Measurements from ENCODE around the gene NCOA5. TPM values are rescaled to one million over a fixed set of nuclear protein-coding genes. Genes with fewer than 3 reads are reported as not detected.

The NCOA5 gene
- total RNA-seq, 1 experiment from 2014 or later, result 15.9 TPM

DNA sequence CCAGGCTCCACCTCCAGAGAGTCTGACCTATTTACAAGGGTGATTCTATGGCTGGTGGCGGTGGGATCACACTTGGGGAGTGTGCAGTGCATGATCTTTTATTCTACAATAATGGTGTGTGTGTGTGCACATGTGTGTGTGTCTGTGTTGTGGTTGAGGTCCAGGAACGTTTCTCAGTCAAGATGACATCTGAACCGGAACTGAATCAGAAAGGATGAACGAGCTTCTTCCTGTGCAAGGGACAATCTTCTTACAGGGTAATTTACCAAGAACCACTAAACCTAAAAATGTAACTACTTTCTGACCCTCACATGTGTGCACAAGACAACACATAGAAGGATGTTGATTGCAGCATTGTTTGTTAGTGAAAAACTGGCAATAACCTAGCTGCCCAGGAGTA is 72.5 kb downstream of the NCOA5 start:
- in situ Hi-C loops (cut with HindIII; ENCODE audit: low pct_unique_long_range_greater_than_20kb, low sequenced_read_pairs), result no loop called here
- no peak for DNase-seq (ENCODE audit: low read depth, low spot score)

DNA sequence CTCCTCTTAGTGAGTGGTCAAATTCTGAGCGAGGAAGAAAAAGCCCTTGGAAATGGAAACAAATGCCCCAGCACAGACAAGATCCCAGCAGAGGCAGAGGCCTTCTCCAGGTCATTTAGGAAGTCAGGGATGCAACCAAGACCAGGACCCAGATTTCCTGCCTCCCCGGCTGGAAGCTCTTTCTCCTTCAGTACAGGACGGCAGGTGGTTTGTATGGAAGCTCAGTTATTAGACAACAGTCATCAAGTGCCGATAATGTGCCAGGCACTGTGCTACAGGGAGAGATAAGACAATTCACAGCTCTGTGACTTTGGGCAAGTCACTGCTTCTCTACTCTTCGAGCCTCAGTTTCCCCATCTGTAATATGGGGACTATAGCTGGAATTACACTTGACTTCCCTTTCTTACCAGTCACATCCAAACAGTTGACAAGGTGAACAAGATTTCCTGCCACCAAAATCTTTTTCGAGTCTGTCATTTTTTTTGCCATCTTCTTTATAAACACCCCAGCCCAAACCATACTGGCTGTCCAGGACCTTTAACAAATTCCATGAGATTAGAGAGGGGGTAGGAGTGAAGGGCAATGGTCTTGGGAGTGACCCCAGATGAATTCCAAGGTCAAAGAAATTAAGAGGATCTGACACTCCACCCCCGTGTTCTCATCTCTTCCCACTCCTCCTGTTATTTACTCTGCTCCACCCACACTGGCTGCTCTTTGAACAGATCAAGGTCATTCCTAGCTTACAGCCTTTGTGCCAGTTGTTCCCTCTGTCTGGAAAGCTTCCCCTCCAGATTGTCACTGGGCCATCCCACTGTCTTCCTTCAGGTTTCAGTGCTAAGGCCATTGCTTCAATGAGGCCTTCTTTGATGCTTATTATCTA is 75.0 kb downstream of the NCOA5 start:
- in situ Hi-C loops (cut with HindIII; ENCODE audit: low pct_unique_long_range_greater_than_20kb, low sequenced_read_pairs), result no loop called here
- DNase-seq (ENCODE audit: low read depth, low spot score), result no peak

DNA sequence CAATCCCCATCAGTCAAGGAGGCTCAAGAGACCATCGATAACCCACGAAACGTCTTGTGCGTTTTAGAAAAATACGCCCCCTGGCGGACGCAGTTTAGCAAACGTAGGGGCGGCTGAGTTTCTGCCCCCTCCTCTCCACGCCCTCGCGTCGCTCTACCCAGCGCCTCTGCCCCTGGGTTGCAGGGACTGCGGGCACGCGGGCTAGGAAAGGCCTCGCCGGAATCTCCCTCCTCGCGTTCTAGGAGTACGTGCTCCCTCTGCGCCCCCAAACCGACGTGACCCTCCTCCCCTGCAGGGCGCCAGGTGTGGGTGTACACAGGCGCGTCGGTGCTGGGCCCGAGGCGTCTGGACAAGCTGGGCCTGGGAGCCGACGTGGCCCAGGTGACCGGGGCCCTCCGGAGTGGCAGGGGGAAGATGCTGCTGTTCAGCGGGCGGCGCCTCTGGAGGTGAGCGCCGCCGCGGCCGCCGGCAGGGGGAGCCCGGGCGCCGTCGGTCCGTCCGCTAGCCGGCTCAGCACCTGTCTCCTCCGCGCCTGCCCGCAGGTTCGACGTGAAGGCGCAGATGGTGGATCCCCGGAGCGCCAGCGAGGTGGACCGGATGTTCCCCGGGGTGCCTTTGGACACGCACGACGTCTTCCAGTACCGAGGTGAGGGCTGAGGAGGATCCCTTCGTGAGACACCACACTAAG is 75.8 kb downstream of the NCOA5 start:
- DNase-seq (ENCODE audit: low read depth, low spot score), result peak; percentile 65
- in situ Hi-C loops (cut with HindIII; ENCODE audit: low pct_unique_long_range_greater_than_20kb, low sequenced_read_pairs), result no loop called here

DNA sequence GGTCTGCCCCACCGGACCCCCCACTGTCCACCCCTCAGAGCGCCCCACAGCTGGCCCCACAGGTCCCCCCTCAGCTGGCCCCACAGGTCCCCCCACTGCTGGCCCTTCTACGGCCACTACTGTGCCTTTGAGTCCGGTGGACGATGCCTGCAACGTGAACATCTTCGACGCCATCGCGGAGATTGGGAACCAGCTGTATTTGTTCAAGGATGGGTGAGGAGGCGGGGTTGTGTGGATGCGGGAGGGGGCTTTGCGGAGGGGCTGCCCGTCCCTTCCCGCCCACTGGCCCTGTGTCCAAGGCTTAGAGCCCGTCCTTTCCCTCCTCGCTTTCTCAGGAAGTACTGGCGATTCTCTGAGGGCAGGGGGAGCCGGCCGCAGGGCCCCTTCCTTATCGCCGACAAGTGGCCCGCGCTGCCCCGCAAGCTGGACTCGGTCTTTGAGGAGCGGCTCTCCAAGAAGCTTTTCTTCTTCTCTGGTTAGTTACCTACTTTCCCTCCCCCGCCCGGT is 76.4 kb downstream of the NCOA5 start:
- in situ Hi-C loops (cut with HindIII; ENCODE audit: low pct_unique_long_range_greater_than_20kb, low sequenced_read_pairs), result no loop called here
- no peak for DNase-seq (ENCODE audit: low read depth, low spot score)

DNA sequence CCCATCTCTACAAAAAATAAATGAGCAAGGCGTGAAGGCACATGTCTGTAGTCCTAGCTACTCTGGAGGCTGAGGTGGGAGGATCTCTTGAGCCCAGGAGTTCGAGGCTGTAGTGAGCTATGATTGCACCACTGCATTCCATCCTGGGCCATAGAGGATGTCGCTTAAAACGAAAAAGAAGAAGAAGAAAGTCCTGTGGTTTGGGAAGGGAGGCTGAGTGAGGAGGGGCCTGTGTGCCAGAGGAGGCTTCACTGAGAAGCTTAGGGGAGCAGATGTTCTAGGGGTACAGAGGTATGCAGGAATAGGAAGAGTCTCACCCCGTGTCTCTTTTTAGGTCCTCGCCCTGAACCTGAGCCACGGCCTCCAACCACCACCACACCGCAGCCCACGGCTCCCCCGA is 76.8 kb downstream of the NCOA5 start:
- in situ Hi-C loops (cut with HindIII; ENCODE audit: low pct_unique_long_range_greater_than_20kb, low sequenced_read_pairs), result no loop called here
- DNase-seq (ENCODE audit: low read depth, low spot score), result no peak

DNA sequence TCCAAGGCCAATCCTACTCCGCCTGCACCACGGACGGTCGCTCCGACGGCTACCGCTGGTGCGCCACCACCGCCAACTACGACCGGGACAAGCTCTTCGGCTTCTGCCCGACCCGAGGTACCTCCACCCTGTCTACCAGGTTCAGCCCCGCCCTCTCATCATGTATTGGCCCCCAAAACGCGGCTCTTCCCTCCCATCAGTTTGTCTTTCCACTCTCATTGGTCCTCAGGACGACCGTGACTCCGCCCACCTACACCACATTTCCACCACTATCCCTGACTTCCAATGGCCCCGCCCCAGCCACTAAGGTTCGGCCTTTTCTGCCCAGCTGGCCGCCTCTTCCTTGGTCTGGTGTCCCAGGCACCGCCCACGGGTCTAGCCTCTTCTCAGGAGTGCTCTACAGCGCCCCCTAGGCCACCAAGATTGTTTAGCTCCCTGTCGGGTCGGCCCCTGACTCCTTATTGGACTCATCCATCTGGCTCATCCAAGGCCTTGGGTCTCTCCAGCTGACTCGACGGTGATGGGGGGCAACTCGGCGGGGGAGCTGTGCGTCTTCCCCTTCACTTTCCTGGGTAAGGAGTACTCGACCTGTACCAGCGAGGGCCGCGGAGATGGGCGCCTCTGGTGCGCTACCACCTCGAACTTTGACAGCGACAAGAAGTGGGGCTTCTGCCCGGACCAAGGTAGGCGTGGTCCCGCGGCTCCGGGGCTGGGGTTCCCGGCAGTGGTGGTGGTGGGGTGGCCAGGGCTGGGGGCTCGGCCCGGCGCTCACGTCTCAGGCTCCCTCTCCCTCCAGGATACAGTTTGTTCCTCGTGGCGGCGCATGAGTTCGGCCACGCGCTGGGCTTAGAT is 77.9 kb downstream of the NCOA5 start:
- peak; percentile 77 for DNase-seq (ENCODE audit: low read depth, low spot score)
- in situ Hi-C loops (cut with HindIII; ENCODE audit: low pct_unique_long_range_greater_than_20kb, low sequenced_read_pairs), result no loop called here

Other genes with a start within 250 kb of the NCOA5 start
- gene ACOT8, start 232.6 kb downstream of the NCOA5 start, total RNA-seq (2014; rRNA removed; shearing (Covaris generic)), result 49.4 and 60.4 TPM in 2 replicates
- gene ZSWIM3, start 232.3 kb downstream of the NCOA5 start, total RNA-seq (2014; rRNA removed; shearing (Covaris generic)), result 3.0 and 3.4 TPM in 2 replicates
- gene ZSWIM1, start 208.7 kb downstream of the NCOA5 start, total RNA-seq (2014; rRNA removed; shearing (Covaris generic)), result 11.5 and 13.7 TPM in 2 replicates
- gene SPATA25, start 202.3 kb downstream of the NCOA5 start, total RNA-seq (2014; rRNA removed; shearing (Covaris generic)), result 1.3 and 2.2 TPM in 2 replicates
- gene NEURL2, start 198.8 kb downstream of the NCOA5 start, total RNA-seq (2014; rRNA removed; shearing (Covaris generic)), result 7.1 and 8.9 TPM in 2 replicates
- gene CTSA, start 198.6 kb downstream of the NCOA5 start, total RNA-seq (2014; rRNA removed; shearing (Covaris generic)), result 447 and 457 TPM in 2 replicates
- 18.5 and 19.9 TPM in 2 replicates for gene PLTP, start 177.8 kb downstream of the NCOA5 start, total RNA-seq (2014; rRNA removed; shearing (Covaris generic))
- gene PCIF1, start 155.3 kb downstream of the NCOA5 start, total RNA-seq (2014; rRNA removed; shearing (Covaris generic)), result 9.2 and 10.9 TPM in 2 replicates
- gene ZNF335, start 117.8 kb downstream of the NCOA5 start, total RNA-seq (2014; rRNA removed; shearing (Covaris generic)), result 8.4 and 10.1 TPM in 2 replicates
- gene MMP9, start 81.1 kb downstream of the NCOA5 start, total RNA-seq (2014; rRNA removed; shearing (Covaris generic)), result not detected in 2 replicates
- 0.74 and 1.5 TPM in 2 replicates for gene SLC12A5, start 60.7 kb downstream of the NCOA5 start, total RNA-seq (2014; rRNA removed; shearing (Covaris generic))
- not detected in 2 replicates for gene CD40, start 28.4 kb upstream of the NCOA5 start, total RNA-seq (2014; rRNA removed; shearing (Covaris generic))
- not detected in 2 replicates for gene CDH22, start 218.5 kb upstream of the NCOA5 start, total RNA-seq (2014; rRNA removed; shearing (Covaris generic))